NCI-H510A (cell line): ENCODE results near the gene DGCR6.
"Not testable (repeated sequence)": the region's sequence is repeated elsewhere in the genome, so short reads cannot be mapped to it uniquely, and the experiment has no call there.

ENCODE experiments used
- DNase-seq: peaks from one replicate; lab custom pipeline; 2025; lab: John Stamatoyannopoulos, UW

DGCR6 gene

DNA sequence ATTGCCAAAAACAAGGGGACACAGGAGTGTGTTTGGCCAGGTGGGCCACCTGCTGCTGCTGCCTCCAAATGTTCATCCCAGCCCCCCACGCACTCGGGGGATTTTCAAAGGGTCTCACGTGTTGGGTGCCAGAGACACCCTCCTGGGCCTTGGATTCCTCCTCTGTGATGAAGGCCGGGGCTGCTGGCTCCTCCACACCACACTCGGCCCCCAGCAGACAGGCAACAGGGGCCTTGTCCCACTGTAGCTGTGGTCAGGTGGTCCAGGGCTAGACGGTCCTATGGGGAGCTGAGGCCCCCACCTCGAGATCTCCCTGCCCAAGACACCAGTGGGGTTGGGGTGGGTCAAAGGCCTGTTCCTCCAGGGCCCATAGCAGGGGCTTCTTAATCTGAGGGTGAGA, 55.1 kb downstream of the DGCR6 start:
- DNase-seq, result not testable (repeated sequence)
